Osteoblast (primary cell): ENCODE data around the gene CDKL5. TPM values are rescaled to one million over a fixed set of nuclear protein-coding genes. Genes with fewer than 3 reads are reported as not detected.

ENCODE experiments used
- DNase-seq: peaks from one replicate; pipeline ENCODE4 v3.0.0; 2011; ENCODE audit warnings: low spot score, mixed read lengths; ENCODE audit not compliant: insufficient read length; ENCODE audit errors: missing footprints
- H2AFZ ChIP-seq: 2 replicates; pipeline ENCODE4 v1.6.0; 2011; ENCODE audit warnings: mild to moderate bottlenecking, low read length
- H3K27ac ChIP-seq: 2 replicates; pipeline ENCODE4 v1.5.1; 2011; ENCODE audit warnings: mild to moderate bottlenecking, low read depth, low read length, moderate library complexity
- H3K27me3 ChIP-seq: 2 replicates; pipeline ENCODE4 v1.6.0; 2012; ENCODE audit warnings: mild to moderate bottlenecking, control low read depth, inconsistent platforms, low read length, moderate library complexity; ENCODE audit not compliant: insufficient read depth
- H3K36me3 ChIP-seq: 2 replicates; pipeline ENCODE4 v1.5.1; 2011; ENCODE audit warnings: mild to moderate bottlenecking, low read length, control low read depth, moderate library complexity; ENCODE audit not compliant: insufficient read depth
- H3K4me1 ChIP-seq: 2 replicates; pipeline ENCODE4 v1.5.1; 2011; ENCODE audit warnings: mild to moderate bottlenecking, low read length, control low read depth, moderate library complexity; ENCODE audit not compliant: insufficient read depth
- H3K4me2 ChIP-seq: 2 replicates; pipeline ENCODE4 v1.6.0; 2011; ENCODE audit warnings: mild to moderate bottlenecking, low read length; ENCODE audit not compliant: insufficient read depth
- H3K4me3 ChIP-seq: fragments of 200-600 bp; sonication (generic); 3 replicates; pipeline ENCODE4 v1.5.1; 2012; ENCODE audit warnings: mild to moderate bottlenecking, low read length, inconsistent platforms; ENCODE audit not compliant: insufficient read depth
- H3K79me2 ChIP-seq: 2 replicates; pipeline ENCODE4 v1.6.0; 2012; ENCODE audit warnings: mild to moderate bottlenecking, low read length, control low read depth, inconsistent platforms; ENCODE audit not compliant: insufficient read depth
- H3K9me3 ChIP-seq: 2 replicates; pipeline ENCODE4 v1.5.1; 2011; ENCODE audit warnings: low read depth, low read length, control low read depth
- H4K20me1 ChIP-seq: 2 replicates; pipeline ENCODE4 v1.6.0; 2012; ENCODE audit warnings: mild to moderate bottlenecking, low read length, control low read depth; ENCODE audit not compliant: insufficient read depth
- CTCF ChIP-seq: IDR thresholded peaks from 2 replicates; pipeline ENCODE4 v1.5.1; 2011; ENCODE audit warnings: mild to moderate bottlenecking, low read depth, low read length, moderate library complexity; ENCODE audit errors: extremely low read depth
- total RNA-seq: library from RNA; depleted of rRNA; stranded (reverse); fragments of >200 nt; gene quantifications from 2 replicates; pipeline ENCODE4 v1.2.3, GENCODE V29; 2012

CDKL5 gene
- total RNA-seq, 1 donor = 4.0 TPM

- TF ChIP-seq CTCF = no peak
- H3K36me3 ChIP-seq = no peaks in the 10 kb centered on the region
These were observed 271.2 kb downstream of the CDKL5 start for GRCh38 chrX:18696653-18697052.

GRCh38 chrX:18698737-18699650 lies 273.6 kb downstream of the CDKL5 start:
- no peak for TF ChIP-seq CTCF
- peak; percentile 38 for DNase-seq
- H3K4me2 ChIP-seq = no peak overlapping the region

More at GRCh38 chrX:18696653-18697052, 271.2 kb downstream of the CDKL5 start:
- DNase-seq = no peak
- H3K4me1 ChIP-seq = no peaks in the 10 kb centered on the region
- H3K4me2 ChIP-seq = no peak overlapping the region
- H3K79me2 ChIP-seq = no peaks in the 10 kb centered on the region
- H3K9me3 ChIP-seq = no peaks in the 10 kb centered on the region
- H4K20me1 ChIP-seq = no peaks in the 10 kb centered on the region
- no peak overlapping the region for H3K4me3 ChIP-seq
- H2AFZ ChIP-seq = no peak overlapping the region
- no peak overlapping the region for H3K27ac ChIP-seq
- no peaks in the 10 kb centered on the region for H3K27me3 ChIP-seq

GRCh38 chrX:18701621-18702361 lies 276.4 kb downstream of the CDKL5 start:
- H2AFZ ChIP-seq = no peak overlapping the region
- H3K79me2 ChIP-seq = no peaks in the 10 kb centered on the region
- no peak for DNase-seq
- H3K4me3 ChIP-seq = no peak overlapping the region
- no peak overlapping the region for H3K27ac ChIP-seq
- H3K27me3 ChIP-seq = no peaks in the 10 kb centered on the region
- TF ChIP-seq CTCF = no peak
- no peaks in the 10 kb centered on the region for H3K36me3 ChIP-seq
- H3K9me3 ChIP-seq = no peaks in the 10 kb centered on the region
- H3K4me2 ChIP-seq = no peak overlapping the region
- no peaks in the 10 kb centered on the region for H3K4me1 ChIP-seq
- no peaks in the 10 kb centered on the region for H4K20me1 ChIP-seq

More at GRCh38 chrX:18698737-18699650, 273.6 kb downstream of the CDKL5 start:
- Histone ChIP-seq H3K79me2 (no peaks in the 10 kb centered on the region), H3K27ac (no peak overlapping the region), H4K20me1 (no peaks in the 10 kb centered on the region), H2AFZ (no peak overlapping the region), H3K27me3 (no peaks in the 10 kb centered on the region), H3K4me1 (no peaks in the 10 kb centered on the region), H3K4me3 (no peak overlapping the region), H3K36me3 (no peaks in the 10 kb centered on the region), H3K9me3 (no peaks in the 10 kb centered on the region)
